DND-41 (cell line): ENCODE data around the gene CYP19A1.

Experiments
- CTCF ChIP-seq: IDR thresholded peaks from 2 replicates; pipeline ENCODE4 v1.5.1; 2012; ENCODE audit warnings: borderline replicate concordance, low read length, moderate library complexity, mild to moderate bottlenecking; ENCODE audit not compliant: poor library complexity, severe bottlenecking; ENCODE audit errors: extremely low read depth
- EZH2 ChIP-seq: IDR thresholded peaks from 3 replicates; pipeline ENCODE4 v1.6.1; 2012; ENCODE audit warnings: borderline replicate concordance, low read depth, mild to moderate bottlenecking, moderate library complexity, low read length, inconsistent platforms; ENCODE audit not compliant: severe bottlenecking

- TF ChIP-seq CTCF (no peak), EZH2 (no peak)
These were observed 39.8 kb downstream of the CYP19A1 start for GRCh38 chr15:51298620-51299019.
